Fibroblast of lung (primary cell): ENCODE results near the gene CPSF7.

Experiments used
- CTCF ChIP-seq, 2 donors: IDR thresholded peaks in 1 of 2; conservative IDR thresholded peaks in 1 of 2; 1 replicate in 1 of 2; 2 replicates in 1 of 2; pipeline ENCODE4 v1.5.1; 2011 to 2012; ENCODE audit warnings: low read length in 2 of 2, control low read depth in 1 of 2, inconsistent platforms in 1 of 2, low read depth in 1 of 2, mild to moderate bottlenecking in 1 of 2
- EZH2 ChIP-seq: IDR thresholded peaks from 2 replicates; pipeline ENCODE4 v1.5.1; 2012; ENCODE audit warnings: low read length, control low read depth, mild to moderate bottlenecking; ENCODE audit errors: missing control alignments

- TF ChIP-seq CTCF (conservative IDR thresholded peaks at IDR 0.05 in 1 of 2, IDR thresholded peaks at IDR 0.05 in 1 of 2; ENCODE audit: low read depth in 1 of 2, low read length in 2 of 2) (no peak), EZH2 (no peak)
Measured at GRCh38 chr11:61474013-61474643, 44.4 kb upstream of the CPSF7 start.
